NCI-H2081 treated with DMSO at 0.1 percent for 48 hours (cell line): Measurements from ENCODE around the gene ALDH4A1.
"Not testable (repeated sequence)": the region's sequence is repeated elsewhere in the genome, so short reads cannot be mapped to it uniquely, and the experiment has no call there.

Experiments
- DNase-seq: peaks from one replicate; lab custom pipeline; 2025; lab: John Stamatoyannopoulos, UW

Gene ALDH4A1

DNA sequence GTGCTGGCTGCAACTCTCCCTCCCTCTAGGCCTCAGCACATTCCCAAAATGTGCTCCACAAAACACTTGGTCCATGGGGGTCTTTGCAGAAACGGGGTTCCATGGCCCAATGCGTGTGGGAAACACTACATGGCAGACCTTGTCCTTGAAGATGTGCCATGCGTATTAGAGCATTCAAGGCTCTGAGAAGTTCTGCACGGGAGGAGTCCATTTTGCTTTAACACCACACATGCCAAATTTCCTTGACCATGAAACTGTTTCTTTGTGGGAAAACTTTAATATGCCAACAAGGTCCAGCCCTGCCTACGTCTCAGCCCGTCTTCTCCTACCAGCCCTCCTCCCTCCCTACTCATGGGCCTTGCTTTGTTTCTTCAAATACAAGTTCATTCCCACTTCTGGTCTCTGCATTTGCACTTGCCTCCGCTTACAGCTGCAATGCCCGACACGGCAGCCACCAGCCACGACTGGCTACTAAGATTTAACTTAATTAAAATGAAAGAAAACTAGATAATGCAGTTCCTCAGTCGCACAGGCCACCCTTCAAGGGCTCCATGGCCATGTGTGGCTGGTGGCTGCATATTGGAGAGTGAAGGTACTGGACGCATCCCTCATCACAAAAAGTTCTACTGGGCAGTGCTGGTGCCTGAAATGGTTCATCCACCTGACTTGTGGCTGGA lies 23.7 kb downstream of the ALDH4A1 start:
- DNase-seq = no peak

DNA sequence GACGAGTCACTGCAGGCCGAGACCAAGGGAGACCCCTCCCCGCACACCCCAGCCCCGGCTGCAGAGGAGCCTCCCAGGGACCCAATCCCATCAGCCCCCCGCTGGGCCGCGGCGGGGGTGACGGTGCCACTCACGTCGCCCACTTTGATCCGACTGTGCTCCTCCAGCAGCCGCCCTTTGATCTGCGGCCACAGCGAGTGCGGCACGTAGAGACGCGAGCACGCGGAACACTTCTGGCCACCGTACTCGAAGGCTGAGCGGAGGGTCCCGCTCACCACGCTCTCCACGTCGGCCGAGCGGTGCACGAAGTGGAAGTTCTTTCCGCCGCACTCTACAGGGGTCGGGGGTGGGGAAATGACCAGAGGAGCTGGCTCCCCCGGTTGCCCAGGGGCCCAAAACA lies 25.1 kb downstream of the ALDH4A1 start:
- no peak for DNase-seq

DNA sequence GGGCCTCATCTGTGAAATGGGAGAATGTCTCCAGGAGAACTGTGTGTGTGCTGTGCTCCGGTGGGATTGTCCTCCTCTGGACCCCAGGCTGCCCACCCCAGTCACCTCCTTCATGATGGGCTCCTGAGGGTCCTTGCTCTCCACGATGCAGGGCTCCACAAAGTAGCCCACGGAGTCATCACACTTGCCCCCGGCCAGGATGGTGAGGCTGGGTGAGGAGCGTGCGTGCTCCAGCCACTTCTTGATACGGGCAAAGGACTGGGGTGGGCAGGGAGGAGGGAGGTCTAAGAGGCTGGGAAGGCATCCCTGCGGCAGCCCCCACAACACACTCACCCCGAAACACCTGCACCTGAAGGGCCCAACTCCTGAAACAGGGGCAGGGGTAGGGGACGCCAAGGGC lies 26.1 kb downstream of the ALDH4A1 start:
- no peak for DNase-seq

DNA sequence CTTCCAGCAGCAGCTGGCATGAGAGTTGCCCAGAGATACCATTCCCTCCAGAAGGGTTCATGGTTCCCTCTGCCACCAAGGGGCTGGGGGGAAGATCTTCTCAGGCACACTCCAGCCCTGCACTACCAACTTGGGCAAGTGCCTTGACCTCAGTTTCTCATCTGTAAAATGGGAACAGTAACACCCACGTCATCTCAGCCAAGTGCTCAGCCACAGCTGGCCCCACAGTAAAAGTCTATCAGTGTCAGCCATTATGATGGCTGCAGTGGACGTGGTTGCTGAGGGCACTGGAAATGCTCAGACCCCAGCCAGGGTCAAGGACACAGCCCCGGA lies 26.6 kb downstream of the ALDH4A1 start:
- DNase-seq = no peak

DNA sequence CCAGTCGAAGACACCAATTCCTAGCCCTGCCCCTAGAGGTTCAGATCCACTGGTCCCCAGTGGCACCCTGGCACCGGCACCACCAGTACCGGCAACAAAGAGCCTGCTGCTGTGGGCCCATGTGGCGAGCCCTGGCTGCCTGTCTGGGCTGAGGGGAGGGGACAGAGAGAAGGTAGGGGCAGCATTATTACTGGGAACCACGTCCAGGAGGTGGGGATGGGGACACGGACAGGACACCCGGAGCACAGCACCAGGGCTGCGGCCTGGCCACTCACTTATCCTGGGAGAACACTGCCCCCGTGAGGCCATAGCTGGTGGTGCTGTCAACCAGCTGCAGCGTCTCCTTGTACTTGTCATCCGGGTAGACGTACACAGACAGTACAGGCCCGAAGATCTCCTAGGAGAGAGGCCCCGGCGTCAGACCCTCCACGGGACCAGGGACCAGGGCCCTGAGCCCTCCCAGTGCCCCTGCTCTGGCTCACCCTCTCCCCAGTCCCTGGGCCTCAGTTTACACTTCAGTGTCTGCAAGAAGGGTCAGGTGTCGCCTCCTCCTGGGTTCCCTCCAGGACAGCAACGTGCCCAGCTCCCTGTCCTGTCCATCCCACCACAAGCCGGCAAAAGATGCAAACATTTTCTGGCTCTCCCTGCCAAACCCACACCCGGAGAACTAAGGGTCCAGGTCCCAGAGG lies 27.1 kb downstream of the ALDH4A1 start:
- DNase-seq = no peak

DNA sequence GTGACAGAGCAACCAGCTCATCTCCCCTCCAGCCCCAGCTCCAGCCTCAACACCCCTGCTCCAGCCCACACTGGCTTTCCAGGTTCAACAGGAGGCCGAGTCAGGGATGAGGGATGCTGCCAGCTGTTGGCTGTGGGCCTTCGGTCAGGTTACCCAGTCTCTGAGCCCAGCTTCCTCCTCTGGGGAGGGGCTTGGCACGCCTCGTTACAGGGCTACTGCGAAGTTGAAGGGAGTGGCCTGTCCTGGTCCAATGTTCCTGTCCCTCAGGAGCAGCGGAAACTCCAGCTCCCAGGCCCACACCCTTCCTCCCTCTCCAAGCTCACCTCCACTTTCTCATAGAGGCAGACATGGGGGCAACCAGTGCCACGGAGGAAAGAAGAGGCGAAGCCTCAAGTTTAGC lies 27.8 kb downstream of the ALDH4A1 start:
- DNase-seq = no peak

DNA sequence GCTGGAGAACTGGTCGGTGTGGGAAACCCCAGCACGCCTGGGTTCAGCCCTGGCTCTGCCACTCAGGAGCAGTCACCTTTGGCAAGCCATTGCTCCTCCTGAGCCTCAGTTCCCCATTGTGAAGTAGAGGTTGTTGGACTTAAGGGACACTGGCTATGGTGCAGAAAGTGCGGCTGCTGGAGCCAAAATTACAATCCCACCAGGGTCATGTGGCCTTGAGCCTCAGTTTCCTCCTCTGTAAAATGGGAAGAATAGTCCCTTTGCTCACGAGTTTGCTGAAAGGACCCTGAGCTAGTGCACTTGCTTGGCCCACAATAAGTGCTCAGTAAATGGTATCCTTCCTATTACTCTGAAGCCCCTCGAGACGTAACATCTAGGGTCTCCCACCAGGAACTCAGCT lies 28.3 kb downstream of the ALDH4A1 start:
- DNase-seq = no peak

DNA sequence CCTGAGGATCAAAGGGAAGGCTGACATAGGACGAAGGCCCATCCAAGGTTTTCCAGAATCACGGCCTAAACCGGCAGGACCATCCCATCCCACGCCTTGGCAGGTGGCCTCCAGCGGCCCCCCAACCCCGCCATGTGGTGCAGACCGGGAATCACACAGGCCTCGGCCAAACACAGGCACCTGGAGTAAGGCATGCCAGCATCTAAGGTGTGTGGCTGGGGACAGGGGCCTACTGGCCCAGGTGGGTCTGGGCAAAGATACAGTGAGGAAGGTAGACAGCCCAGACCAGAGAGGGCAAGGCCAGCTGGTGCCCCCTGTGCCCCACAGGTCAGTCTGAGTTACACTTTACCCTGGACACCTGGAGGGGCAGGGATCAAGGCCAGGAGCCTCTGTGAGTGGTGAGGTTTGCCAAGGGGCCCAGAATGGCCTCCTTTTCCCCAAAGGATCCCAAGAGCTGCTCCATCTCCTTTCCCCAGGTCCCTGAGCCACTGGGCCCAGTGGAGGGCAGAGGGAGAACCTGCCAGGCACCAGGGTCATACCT lies 30.2 kb downstream of the ALDH4A1 start:
- no peak for DNase-seq

DNA sequence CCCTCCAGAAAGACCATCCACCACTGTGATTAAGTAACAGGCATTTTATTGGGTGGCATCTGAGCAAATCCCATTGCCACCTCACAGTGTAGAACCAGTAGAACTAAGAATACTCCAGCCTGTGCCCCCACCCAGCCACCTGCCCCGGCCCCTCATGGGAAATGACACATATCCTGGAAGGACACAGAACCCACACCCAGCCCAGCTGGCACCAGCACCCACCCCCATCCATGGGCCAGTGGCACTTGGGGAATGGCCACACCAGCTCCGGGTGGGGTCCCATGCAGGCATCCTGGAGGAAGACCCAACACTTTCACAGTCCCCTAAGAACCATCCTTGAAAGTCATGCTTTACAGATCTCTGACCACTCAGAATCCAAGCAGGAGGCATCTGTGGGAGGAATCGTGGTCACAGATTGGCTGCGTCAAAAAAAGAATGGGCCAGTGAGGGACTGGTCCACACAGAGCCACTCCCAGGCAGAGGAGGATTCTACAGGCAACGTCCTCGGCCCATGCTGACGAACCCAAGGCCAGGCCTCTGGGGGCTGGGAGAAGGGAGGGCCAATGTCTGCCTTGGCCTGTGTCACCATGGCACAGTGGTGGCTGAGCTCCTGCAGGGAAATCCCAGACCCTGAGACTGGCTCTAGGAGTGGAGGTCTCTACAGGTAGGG lies 30.8 kb downstream of the ALDH4A1 start:
- DNase-seq = no peak

DNA sequence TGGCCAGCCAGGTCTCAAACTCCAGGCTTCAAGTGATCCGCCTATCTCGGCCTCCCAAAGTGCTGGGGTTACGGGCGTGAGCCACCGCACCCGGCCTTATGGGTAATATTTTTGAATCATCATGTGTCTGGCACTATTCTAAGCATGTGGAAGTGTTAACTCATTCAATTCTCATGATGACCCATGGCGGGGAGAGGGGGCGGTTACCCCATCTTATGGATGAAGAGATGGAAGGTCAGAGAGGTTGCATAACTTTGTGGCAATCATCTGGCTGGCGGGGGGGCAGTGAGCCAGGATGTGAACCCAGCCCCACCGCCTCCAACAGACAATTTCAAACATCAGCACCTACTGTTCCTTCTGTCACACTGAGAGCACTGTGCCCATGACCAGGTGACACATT lies 31.4 kb downstream of the ALDH4A1 start:
- DNase-seq = no peak

DNA sequence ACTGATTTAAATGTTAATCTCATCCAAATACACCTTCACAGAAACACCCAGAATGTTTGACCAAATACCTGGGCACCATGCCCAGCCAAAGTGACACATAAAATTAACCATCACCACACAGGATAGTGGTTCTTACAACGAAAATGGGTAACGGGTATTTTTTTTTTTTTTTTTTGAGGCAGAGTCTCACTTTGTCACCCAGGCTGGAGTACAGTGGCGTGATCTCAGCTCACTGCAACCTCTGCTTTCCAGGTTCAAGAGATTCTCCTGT lies 31.8 kb downstream of the ALDH4A1 start:
- DNase-seq = not testable (repeated sequence)

DNA sequence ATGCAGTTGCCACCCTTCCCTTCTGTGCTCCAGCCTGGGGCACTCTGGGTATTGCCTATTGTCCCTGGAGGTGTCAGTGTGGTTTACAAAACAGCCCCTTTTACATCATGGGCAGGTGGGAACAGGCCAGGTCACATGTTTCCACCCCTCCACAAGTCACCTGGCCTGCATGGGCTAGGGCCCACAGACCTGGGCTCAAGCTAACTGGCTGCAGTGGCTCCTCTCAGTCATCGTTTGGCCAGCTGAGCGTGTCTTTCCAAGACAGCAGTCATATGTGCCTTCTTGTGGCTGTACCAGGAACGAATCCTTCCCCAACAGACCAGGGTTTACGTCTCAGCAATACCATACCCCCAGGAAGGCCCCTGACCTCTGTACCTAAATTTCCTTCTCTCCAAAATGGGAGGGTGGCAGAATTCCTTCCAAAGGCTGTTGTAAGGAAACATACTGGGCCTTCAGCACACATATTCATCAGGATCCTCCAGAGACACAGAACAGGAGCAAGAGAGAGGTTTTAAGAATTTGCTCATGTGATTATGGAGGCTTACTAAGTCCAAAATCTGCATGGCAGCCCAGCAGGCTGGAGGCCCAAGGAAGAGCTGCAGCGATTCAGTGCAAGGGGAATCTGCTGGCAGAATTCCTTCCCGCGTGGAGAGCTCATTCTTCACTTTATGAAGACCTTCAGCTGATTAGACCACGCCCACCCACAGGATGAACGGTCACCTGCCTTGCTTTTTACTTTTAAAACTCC lies 32.3 kb downstream of the ALDH4A1 start:
- no peak for DNase-seq

DNA sequence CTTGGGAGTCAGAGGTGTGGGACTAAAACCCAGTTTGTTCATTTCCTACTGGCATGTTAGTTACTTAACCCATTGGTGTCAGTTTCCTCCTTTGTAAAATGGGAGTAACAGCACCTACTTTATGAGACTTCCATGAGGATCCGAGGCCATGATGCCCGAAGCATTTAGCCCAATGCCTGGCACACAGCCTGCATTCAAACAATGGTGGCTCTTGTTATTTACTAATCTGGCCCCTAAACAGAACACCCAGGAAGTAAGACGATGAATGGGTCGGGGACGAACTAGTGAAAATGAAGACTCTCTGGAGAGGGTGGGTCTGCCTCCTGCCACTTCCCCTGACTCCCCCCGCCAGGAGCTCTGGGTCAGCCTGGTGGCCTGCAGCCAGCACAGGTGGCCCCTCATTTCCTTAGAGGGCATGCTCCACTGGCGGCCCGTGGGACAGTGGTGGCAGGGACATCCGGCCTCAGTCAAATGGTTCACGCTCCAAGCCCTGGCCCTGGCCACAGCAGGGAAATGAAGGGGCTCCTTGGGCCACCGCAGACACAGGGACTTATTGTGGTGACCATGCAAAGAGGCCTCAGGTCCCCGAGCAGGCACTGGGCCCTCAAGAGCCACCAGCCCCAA lies 33.4 kb downstream of the ALDH4A1 start:
- DNase-seq = no peak

DNA sequence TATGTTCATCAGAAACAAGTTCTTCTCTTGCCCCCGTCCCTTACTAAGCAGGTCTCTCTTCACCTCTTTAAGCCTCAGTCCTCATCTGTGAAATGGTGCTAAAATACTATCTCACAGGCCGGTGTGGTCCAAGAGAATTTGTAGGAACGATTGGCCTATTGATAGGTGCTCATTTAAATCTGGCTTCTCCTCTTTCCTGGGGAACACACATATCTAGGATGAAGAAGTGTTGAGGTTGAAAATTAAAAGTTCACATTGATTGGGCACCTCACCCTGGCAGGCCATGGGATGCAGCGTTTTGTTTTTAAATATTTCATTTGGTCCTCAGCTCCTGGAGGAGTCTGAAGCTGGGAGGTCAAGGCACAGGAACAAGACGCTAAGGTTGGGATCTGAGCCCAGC lies 34.0 kb downstream of the ALDH4A1 start:
- no peak for DNase-seq

DNA sequence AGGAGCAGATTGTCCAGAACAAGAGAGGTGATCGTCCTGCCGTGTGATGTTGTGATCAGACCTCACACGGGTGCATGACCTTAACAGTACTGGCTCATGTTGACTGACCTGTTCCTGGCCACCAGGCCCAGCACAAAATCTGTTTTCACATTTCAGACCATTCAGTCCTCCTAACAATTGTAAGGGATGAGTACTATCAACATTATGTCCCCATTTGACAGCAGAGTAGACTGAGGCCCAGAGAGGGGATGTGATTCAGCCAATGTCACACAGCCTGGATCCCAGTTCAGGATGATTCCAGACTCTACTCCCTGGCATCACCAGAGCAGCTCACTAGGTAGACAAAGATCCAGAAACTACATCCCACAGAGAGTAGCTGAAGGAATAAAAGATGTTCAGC lies 35.5 kb downstream of the ALDH4A1 start:
- no peak for DNase-seq

DNA sequence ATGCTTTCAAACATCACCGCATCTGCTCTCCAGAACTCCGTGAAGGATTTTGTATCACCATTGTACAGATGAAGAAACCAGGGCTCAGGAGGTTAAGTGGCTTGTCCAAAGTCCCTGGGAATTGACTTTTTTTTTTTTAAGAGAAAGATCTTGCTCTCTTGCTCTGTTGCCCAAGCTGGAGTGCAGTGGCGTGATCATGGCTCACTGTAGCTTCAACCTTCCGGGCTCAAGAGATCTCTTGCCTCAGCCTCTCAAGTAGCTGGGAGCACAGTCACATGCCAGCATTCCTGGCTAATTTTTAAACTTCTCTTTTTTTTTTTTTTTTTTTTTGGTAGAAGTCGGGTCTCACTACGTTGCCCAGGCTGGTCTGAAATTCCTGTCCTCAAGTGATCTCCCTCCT lies 36.0 kb downstream of the ALDH4A1 start:
- DNase-seq = no peak

DNA sequence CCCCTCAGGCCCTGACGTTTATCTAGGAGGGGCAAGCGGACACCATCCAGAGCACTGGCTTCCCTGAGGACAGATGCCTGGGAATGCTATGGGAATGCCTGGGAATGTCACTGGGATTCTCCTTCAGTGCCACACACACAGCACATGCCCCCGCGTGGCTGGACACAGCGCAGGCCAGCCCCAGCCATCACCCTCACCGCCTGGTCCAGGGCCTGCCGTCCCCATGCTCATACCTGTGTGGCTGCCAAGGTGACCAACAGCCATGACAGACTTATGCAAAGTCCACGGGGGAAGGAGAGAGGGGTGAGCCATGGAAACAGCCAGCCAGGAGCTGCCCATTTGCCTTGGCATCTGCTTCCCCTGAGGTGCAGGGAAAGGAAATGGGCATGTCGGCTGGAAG lies 37.2 kb downstream of the ALDH4A1 start:
- no peak for DNase-seq

DNA sequence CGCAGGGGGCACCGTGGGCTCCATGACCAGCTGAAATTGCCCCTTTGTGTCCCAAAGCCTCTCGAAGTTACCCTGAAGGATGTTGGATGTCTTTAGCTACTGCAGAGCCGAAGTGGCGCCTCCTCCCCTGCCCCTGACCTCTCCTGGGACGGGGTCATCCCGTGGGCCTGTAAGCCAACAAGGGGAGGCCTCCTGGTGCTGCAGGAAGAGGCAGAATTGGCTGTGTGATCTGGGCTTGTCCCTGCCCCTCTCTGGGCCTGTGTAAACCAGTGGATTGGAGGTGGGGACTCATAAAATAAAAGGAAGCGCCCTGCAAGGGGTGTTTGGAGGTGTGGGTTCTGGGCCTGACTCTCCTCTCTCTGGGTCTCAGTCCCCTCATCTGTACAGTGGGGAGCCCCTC lies 40.8 kb downstream of the ALDH4A1 start:
- DNase-seq = no peak

DNA sequence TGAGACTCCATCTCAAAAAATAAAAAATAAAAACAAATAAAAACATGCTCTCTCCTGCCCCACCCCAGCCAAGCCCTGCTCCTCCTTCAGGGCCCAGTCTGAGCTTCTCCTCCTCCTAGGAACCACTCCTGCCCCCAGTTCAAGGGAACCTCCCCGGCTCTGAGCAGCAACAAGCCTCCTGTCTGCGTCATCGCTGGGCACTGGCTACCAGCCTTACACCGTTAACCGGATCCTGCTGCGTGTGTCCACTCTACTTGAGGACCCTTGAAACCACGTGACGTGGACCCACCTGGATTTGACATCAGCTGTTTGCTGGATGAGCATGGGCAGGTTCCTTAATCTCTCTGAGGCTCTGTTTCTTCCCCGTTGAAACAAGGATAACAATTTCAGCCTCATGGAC lies 41.3 kb downstream of the ALDH4A1 start:
- no peak for DNase-seq

DNA sequence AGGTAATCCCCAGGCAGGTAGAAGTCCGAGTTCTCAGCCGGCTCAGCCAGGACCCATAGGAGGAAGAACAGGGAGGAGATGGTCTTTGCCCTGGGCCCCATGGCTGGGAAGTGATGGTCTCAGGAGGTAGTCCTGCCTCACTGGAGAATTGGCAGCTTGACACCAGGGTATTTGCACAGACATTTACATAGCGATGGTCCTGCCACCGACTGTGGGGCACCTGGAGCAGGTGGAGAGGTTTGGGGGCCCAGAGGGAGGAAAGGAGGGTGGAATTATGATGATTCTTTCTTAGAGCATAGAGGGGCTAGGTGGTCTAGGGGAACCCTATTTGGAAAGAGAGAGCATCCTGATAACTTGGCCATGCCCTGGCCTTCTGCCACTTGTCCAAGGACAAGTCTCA lies 42.8 kb downstream of the ALDH4A1 start, which contains the start of gene TAS1R2:
TSS of gene TAS1R2 (minus strand) at position 101 of the 400 bp plus-strand sequence. CDS start at position 101, 0 bp downstream.
- DNase-seq = no peak

DNA sequence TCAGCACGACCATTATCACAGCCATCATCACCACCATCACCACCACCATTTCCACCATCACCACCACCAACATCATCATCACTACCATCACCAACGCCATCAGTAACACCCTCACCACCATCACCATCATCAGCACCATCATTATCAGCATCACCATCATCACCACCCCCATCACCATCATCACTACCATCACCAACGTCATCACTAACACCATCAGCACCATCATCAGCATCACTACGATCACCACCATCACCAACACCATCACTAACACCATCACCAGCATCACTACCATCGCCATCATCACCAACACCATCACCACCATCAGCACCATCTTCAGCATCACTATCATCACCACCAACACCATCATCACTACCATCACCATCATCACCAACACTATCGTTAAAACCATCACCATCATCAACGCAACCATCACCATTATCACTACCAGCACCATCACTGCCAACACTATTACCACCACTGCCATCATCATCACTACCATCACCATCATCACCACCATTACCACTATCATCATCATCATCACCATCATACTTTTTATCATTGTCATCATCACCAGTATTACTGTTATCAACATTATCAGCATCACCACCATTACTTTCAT lies 44.2 kb downstream of the ALDH4A1 start:
- no peak for DNase-seq

DNA sequence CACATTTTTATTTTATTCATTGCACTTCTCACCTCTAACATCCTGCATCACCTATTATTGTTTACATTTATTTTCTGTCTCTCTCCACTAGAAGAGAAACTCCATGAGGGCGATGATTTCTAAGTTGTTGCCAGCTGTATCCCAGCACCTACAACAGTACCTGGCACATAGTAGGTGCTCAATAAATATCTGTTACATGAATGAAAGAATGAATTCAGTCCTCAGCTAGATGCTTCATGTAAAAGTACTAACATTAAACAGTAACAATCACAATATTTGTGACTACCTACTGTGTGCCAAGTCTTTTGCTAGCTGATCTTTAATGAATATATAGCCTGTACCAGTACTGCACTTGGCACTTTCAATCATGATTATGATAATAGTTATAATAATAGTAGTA lies 45.9 kb downstream of the ALDH4A1 start:
- no peak for DNase-seq
